ENCODE data around the gene UQCC3. TPM values are rescaled to one million over a fixed set of nuclear protein-coding genes. Genes with fewer than 3 reads are reported as not detected.

UQCC3 gene
- total and polyA plus RNA-seq, 12 donors, result 3.9 to 23.0 (median 5.7) TPM

DNA sequence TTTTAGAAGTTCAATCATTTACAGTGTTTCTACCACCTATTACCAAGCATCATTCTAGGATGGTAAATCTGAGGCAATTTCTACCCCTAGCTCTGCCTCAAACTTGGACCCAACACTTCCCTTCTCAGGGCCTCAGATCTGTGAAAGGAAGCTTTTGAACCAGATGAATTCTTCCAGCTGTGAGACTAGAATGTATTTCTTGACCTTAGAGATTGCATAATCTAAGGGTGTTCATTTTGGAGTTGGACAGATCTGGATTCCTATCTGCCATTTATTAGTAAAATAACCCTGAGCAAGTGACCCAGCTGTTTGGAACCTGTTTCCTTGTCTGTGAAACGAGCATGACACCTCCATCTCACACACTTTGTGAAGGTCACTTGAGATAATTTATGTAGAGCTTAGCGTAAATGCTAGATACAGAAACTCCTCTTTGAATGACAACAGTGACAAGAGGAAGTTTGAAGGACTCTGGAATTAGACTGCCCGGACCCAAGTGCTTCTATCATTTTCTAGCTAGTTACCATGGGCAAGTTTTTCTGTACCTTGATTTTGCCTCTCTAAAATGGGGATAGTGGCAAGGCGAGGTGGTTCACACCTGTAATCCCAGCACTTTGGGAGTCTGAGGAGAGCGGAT is 14.6 kb upstream of the UQCC3 start:
- no peak overlapping the region for H3K27ac ChIP-seq
- no peak for DNase-seq
- no peak for ATAC-seq
- TF ChIP-seq, protein P1, sequence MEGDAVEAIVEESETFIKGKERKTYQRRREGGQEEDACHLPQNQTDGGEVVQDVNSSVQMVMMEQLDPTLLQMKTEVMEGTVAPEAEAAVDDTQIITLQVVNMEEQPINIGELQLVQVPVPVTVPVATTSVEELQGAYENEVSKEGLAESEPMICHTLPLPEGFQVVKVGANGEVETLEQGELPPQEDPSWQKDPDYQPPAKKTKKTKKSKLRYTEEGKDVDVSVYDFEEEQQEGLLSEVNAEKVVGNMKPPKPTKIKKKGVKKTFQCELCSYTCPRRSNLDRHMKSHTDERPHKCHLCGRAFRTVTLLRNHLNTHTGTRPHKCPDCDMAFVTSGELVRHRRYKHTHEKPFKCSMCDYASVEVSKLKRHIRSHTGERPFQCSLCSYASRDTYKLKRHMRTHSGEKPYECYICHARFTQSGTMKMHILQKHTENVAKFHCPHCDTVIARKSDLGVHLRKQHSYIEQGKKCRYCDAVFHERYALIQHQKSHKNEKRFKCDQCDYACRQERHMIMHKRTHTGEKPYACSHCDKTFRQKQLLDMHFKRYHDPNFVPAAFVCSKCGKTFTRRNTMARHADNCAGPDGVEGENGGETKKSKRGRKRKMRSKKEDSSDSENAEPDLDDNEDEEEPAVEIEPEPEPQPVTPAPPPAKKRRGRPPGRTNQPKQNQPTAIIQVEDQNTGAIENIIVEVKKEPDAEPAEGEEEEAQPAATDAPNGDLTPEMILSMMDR (IDR thresholded peaks at IDR 0.05), result no peak
- peaks cover 0 to 10% (median under 1%) of the 10 kb centered on the region in 9 donors for H3K36me3 ChIP-seq
- H3K27me3 ChIP-seq, result no peaks in the 10 kb centered on the region
- H3K4me3 ChIP-seq, result no peak overlapping the region
- peaks cover 0 to 12% (median 8%) of the 10 kb centered on the region in 9 donors for H3K4me1 ChIP-seq
- intact Hi-C loops (cut with DNase I), result loop anchor here in 1 of 10 donors (5.0 kb wide), 1 partner anchor 1240 kb away; no protein-coding TSS in a partner anchor
- no peaks in the 10 kb centered on the region for H3K9me3 ChIP-seq
- WGBS, 2 donors, result 43 to 57% methylated on average over 5 of the region's 5 CpGs

DNA sequence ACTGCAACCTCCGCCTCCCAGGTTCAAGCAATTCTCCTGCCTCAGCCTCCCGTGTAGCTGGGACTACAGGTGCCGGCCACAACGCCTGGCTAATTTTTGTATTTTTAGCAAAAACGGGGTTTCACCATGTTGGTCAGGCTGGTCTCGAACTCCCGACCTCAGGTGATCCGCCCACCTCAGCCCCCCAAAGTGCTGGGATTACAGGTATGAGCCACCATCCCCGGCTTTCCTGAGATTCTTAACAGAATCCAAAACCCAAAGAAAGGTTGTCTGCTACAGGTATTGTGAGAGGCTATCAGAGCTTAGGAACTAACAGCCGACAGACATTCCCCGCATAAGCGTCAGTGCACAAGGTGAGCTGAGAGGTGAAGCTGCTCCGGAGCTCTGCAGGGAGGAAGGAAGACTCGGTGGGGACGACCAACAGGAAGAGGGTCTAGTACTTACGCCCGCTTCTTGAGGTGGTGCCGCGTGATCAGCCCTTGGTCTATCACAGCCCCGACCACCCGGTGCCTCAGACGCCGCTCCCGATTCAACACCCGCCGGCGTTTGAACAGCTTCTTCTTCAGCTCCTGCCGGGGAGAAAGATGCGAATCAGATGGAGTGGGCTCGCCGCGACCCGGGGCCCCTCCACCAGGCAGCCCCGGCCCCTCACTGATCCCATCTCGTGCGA is 6.9 kb upstream of the UQCC3 start:
- Histone ChIP-seq H3K9me3 (no peaks in the 10 kb centered on the region), H3K27ac (peak overlapping the region; percentile 80 to 94 (median 91)), H3K4me1 (peaks cover 16 to 43% (median 31%) of the 10 kb centered on the region in 9 donors), H3K36me3 (peaks cover 0 to 45% (median 10%) of the 10 kb centered on the region in 9 donors), H3K27me3 (no peaks in the 10 kb centered on the region), H3K4me3 (peak overlapping the region; percentile 59 to 95 (median 80))
- DNase-seq, result no peak
- intact Hi-C loops (cut with DNase I), result loop anchor here in 2 of 10 donors (5.0 kb wide), 3 partner anchors 43 to 67 kb away; partner anchors contain the start of genes BSCL2 (in 1 of the 2), GNG3 (in 1 of the 2) and MTA2 (in 1 of the 2)
- ATAC-seq, result peak; percentile 12 to 50 (median 28)
- TF ChIP-seq, protein P1 (IDR thresholded peaks at IDR 0.05), result no peak
- 3% methylated on average over 36 of the region's 36 CpGs for WGBS, 2 donors

DNA sequence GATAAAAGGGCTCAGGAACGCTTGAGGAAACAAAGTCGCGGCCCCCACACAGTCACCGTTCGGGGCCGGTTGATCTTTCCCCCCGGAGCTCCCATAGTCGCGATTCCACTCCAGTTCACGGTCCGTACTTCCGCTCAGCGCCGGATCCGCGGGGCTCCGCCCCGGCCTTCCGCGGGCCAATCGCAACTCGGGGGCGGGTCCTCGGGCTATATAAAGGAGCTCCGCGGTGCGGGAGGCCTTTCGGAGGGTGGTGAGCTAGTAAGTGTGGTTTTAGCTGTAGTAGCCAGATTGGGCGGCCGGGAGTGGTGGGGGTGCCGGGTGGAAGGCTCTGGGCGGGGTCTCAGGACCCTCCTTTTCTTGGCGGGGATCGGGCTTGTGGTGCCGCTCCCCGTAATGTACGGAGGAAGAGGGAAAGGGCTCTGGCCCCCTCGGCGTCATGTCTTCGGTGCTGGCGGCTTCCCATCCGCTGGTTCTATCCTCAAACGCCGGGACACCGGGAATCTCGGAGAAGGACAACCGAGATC is 6.3 kb upstream of the UQCC3 start, which contains the start of the genes C11orf98 and CSKMT:
C11orf98 (minus strand) TSS at position 136 of the 524 bp plus-strand sequence; CDS start at position 95, 41 bp downstream.
CSKMT (plus strand) TSS at position 238 of the 524 bp plus-strand sequence. CDS start 568 bp downstream, outside the sequence.
- TF ChIP-seq, protein P1 (IDR thresholded peaks at IDR 0.05), result no peak
- H3K4me1 ChIP-seq, result peaks cover 16 to 49% (median 37%) of the 10 kb centered on the region in 9 donors
- H3K9me3 ChIP-seq, result no peaks in the 10 kb centered on the region
- peak; percentile 96 to 99 (median 98) for ATAC-seq
- WGBS, 2 donors, result 0% methylated on average over 46 to 47 of the region's 47 CpGs
- H3K4me3 ChIP-seq, result peak within 1 kb of the TSS; percentile 59 to 95 (median 80)
- intact Hi-C loops (cut with DNase I), result loop anchor here in 2 of 10 donors (5.0 kb wide), 3 partner anchors 42 to 68 kb away; partner anchors contain the start of genes BSCL2 (in 1 of the 2), GNG3 (in 1 of the 2) and MTA2 (in 1 of the 2)
- peaks cover 0 to 45% (median 10%) of the 10 kb centered on the region in 9 donors for H3K36me3 ChIP-seq
- peak within 1 kb of the TSS; percentile 80 to 94 (median 91) for H3K27ac ChIP-seq
- peak; percentile 94 to 95 for DNase-seq
- H3K27me3 ChIP-seq, result no peaks in the 10 kb centered on the region

Measured in heart right ventricle (tissue), 16 donors.